ENCODE results near the gene CDCP2. TPM values are rescaled to one million over a fixed set of nuclear protein-coding genes. Genes with fewer than 3 reads are reported as not detected.

CDCP2 gene
- total RNA-seq, 1 donor from 2014 or later, result not detected

GRCh38 chr1:54171016-54171415 lies 18.2 kb upstream of the CDCP2 start:
- no peaks in the 10 kb centered on the region for H3K36me3 Mint-ChIP-seq (ENCODE audit: low read depth, unreplicated experiment)
- Histone ChIP-seq H4K20me1 (ENCODE audit: insufficient read depth, low read length) (no peaks in the 10 kb centered on the region), H3K9me3 (ENCODE audit: insufficient read depth, low read depth, low read length) (no peaks in the 10 kb centered on the region), H3K36me3 (ENCODE audit: insufficient read depth, low read length) (no peaks in the 10 kb centered on the region), H3K4me2 (ENCODE audit: low read length) (no peak overlapping the region), H3K27ac (ENCODE audit: low read depth, low read length) (no peak overlapping the region), H3K4me3 (ENCODE audit: insufficient read depth, low read depth, low read length) (no peak overlapping the region), H3K79me2 (ENCODE audit: insufficient read depth, low read length) (no peaks in the 10 kb centered on the region), H2AFZ (ENCODE audit: low read depth, low read length) (no peak overlapping the region), H3K27me3 (ENCODE audit: insufficient read depth, low read length) (no peaks in the 10 kb centered on the region), H3K4me1 (ENCODE audit: insufficient read depth, low read length) (peaks cover 2% of the 10 kb centered on the region), H3K9ac (ENCODE audit: low read length) (no peak overlapping the region)
- H3K9me3 Mint-ChIP-seq (ENCODE audit: unreplicated experiment), result no peaks in the 10 kb centered on the region
- H3K27me3 Mint-ChIP-seq (ENCODE audit: low read depth, unreplicated experiment), result no peaks in the 10 kb centered on the region
- DNase-seq (ENCODE audit: low read depth) (no peak), FAIRE-seq (no peak)
- no peak overlapping the region for H3K4me3 Mint-ChIP-seq (ENCODE audit: unreplicated experiment)
- H3K4me1 Mint-ChIP-seq (ENCODE audit: low read depth, unreplicated experiment), result peaks cover 10% of the 10 kb centered on the region
- no peak overlapping the region for H3K27ac Mint-ChIP-seq (ENCODE audit: unreplicated experiment)
- TF ChIP-seq, protein P1, sequence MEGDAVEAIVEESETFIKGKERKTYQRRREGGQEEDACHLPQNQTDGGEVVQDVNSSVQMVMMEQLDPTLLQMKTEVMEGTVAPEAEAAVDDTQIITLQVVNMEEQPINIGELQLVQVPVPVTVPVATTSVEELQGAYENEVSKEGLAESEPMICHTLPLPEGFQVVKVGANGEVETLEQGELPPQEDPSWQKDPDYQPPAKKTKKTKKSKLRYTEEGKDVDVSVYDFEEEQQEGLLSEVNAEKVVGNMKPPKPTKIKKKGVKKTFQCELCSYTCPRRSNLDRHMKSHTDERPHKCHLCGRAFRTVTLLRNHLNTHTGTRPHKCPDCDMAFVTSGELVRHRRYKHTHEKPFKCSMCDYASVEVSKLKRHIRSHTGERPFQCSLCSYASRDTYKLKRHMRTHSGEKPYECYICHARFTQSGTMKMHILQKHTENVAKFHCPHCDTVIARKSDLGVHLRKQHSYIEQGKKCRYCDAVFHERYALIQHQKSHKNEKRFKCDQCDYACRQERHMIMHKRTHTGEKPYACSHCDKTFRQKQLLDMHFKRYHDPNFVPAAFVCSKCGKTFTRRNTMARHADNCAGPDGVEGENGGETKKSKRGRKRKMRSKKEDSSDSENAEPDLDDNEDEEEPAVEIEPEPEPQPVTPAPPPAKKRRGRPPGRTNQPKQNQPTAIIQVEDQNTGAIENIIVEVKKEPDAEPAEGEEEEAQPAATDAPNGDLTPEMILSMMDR (IDR thresholded peaks at IDR 0.05; ENCODE audit: insufficient read depth, low read depth, low read length), result no peak
- TF ChIP-seq EZH2 (IDR thresholded peaks at IDR 0.05; ENCODE audit: insufficient read depth, low read length), result no peak

DNA sequence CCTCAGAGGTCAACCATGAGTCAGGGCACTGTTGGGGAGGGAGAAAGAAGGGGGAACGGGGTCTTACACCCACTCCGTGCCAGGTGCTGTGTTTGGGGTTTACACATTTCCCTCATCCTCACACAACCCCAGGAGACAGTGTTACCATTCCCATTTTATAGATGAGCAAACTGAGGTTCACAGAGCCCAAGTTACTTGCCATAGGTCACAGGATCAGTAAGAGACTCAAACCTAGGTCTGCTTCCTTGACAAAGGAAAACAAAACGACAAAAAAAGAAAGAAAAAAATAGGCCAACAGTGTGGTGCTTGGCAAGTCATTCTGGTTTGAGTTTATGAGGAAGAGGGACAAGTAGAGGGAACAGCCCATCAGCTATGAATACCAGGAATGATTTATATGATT lies 16.3 kb upstream of the CDCP2 start:
- no peak for FAIRE-seq
- Mint-ChIP-seq H3K4me1 (ENCODE audit: low read depth, unreplicated experiment) (peaks cover 10% of the 10 kb centered on the region), H3K27ac (ENCODE audit: unreplicated experiment) (no peak overlapping the region)

DNA sequence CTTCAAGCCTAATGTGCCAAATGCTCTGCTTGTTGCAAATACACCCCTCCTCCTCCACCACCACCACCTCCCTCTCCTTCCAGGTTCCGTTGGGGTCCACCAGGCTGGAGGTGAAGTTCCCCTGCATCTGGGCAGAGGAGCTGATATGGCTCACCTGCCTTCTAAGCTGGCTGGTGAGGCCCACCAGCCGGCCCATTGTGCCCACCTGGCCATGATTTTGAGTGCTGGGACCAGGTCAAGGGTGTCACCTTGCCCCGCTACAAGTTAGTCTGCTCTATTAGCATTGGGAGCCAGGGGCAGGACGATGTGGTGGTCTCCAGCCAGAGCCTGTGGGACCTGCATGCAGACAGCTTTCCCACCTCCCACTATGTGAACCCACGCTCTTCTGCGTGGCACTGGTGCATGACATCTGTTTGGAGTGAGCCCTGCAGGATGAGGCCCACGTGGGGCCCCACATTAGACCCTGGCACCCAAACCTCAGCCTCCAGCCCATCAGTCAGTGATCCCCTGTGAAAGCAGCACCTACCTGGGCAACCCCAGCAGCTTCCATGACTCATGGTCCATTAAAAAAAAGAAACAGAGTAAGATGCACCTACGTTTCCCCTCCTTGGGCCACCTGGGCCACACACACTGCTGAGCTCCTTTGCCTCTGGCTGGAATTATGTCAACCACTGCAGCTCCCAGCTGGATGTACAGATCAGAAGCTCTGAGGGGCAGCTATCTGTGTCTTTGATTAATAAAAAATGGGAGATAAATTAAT lies 15.6 kb upstream of the CDCP2 start:
- no peak overlapping the region for H3K9ac ChIP-seq (ENCODE audit: low read length)
- DNase-seq (ENCODE audit: low read depth) (no peak), FAIRE-seq (no peak)
- no peaks in the 10 kb centered on the region for H3K36me3 ChIP-seq (ENCODE audit: insufficient read depth, low read length)
- no peak overlapping the region for H2AFZ ChIP-seq (ENCODE audit: low read depth, low read length)
- H4K20me1 ChIP-seq (ENCODE audit: insufficient read depth, low read length), result no peaks in the 10 kb centered on the region
- Mint-ChIP-seq H3K9me3 (ENCODE audit: unreplicated experiment) (no peaks in the 10 kb centered on the region), H3K27me3 (ENCODE audit: low read depth, unreplicated experiment) (peaks cover 7% of the 10 kb centered on the region), H3K4me3 (ENCODE audit: unreplicated experiment) (no peak overlapping the region), H3K27ac (ENCODE audit: unreplicated experiment) (no peak overlapping the region), H3K4me1 (ENCODE audit: low read depth, unreplicated experiment) (peaks cover 10% of the 10 kb centered on the region), H3K36me3 (ENCODE audit: low read depth, unreplicated experiment) (no peaks in the 10 kb centered on the region)
- H3K27me3 ChIP-seq (ENCODE audit: insufficient read depth, low read length), result no peaks in the 10 kb centered on the region
- H3K4me3 ChIP-seq (ENCODE audit: insufficient read depth, low read depth, low read length), result no peak overlapping the region
- H3K27ac ChIP-seq (ENCODE audit: low read depth, low read length), result no peak overlapping the region
- no peaks in the 10 kb centered on the region for H3K79me2 ChIP-seq (ENCODE audit: insufficient read depth, low read length)
- TF ChIP-seq, protein P1 (IDR thresholded peaks at IDR 0.05; ENCODE audit: insufficient read depth, low read depth, low read length), result no peak
- no peak for TF ChIP-seq EZH2 (IDR thresholded peaks at IDR 0.05; ENCODE audit: insufficient read depth, low read length)
- peaks cover 2% of the 10 kb centered on the region for H3K4me1 ChIP-seq (ENCODE audit: insufficient read depth, low read length)
- H3K9me3 ChIP-seq (ENCODE audit: insufficient read depth, low read depth, low read length), result no peaks in the 10 kb centered on the region
- H3K4me2 ChIP-seq (ENCODE audit: low read length), result no peak overlapping the region

More for the DNA sequence above, 16.3 kb upstream of the CDCP2 start:
- Histone ChIP-seq H3K9me3 (ENCODE audit: insufficient read depth, low read depth, low read length) (no peaks in the 10 kb centered on the region), H3K4me1 (ENCODE audit: insufficient read depth, low read length) (peaks cover 2% of the 10 kb centered on the region), H2AFZ (ENCODE audit: low read depth, low read length) (no peak overlapping the region), H3K9ac (ENCODE audit: low read length) (no peak overlapping the region), H3K4me2 (ENCODE audit: low read length) (no peak overlapping the region), H4K20me1 (ENCODE audit: insufficient read depth, low read length) (no peaks in the 10 kb centered on the region), H3K79me2 (ENCODE audit: insufficient read depth, low read length) (no peaks in the 10 kb centered on the region), H3K36me3 (ENCODE audit: insufficient read depth, low read length) (no peaks in the 10 kb centered on the region), H3K27me3 (ENCODE audit: insufficient read depth, low read length) (no peaks in the 10 kb centered on the region), H3K27ac (ENCODE audit: low read depth, low read length) (no peak overlapping the region), H3K4me3 (ENCODE audit: insufficient read depth, low read depth, low read length) (no peak overlapping the region)
- Mint-ChIP-seq H3K36me3 (ENCODE audit: low read depth, unreplicated experiment) (no peaks in the 10 kb centered on the region), H3K4me3 (ENCODE audit: unreplicated experiment) (no peak overlapping the region), H3K27me3 (ENCODE audit: low read depth, unreplicated experiment) (peaks cover 2% of the 10 kb centered on the region), H3K9me3 (ENCODE audit: unreplicated experiment) (no peaks in the 10 kb centered on the region)
- DNase-seq (ENCODE audit: low read depth), result no peak
- no peak for TF ChIP-seq EZH2 (IDR thresholded peaks at IDR 0.05; ENCODE audit: insufficient read depth, low read length)
